Coronary artery (tissue), 2 donors: ENCODE measurements around the gene CACNA2D2.

Experiments used
- DNase-seq: peaks from one replicate; pipeline ENCODE4 v3.0.0-alpha.2; 2017; ENCODE audit warnings: low spot score
- H3K27ac ChIP-seq, 2 donors: fragments of 200-600 bp; sonication (generic); one replicate each; pipeline ENCODE4 v1.5.1; 2016 to 2019
- H3K4me3 ChIP-seq: fragments of 200-600 bp; sonication (generic); 2 replicates; pipeline ENCODE4 v1.5.1; 2016; ENCODE audit warnings: mild to moderate bottlenecking, moderate library complexity
- CTCF ChIP-seq: fragments of 200-600 bp; sonication (generic); IDR thresholded peaks from one replicate; pipeline ENCODE4 v1.5.1; 2019; ENCODE audit warnings: antibody characterized with exemption

CACNA2D2 gene

GRCh38 chr3:50459785-50460184, 43.6 kb downstream of the CACNA2D2 start:
- no peak for TF ChIP-seq CTCF
- H3K27ac ChIP-seq = no peak overlapping the region
- H3K4me3 ChIP-seq = no peak overlapping the region
- DNase-seq = no peak

GRCh38 chr3:50457988-50458387, 45.4 kb downstream of the CACNA2D2 start:
- Histone ChIP-seq H3K27ac (no peak overlapping the region), H3K4me3 (no peak overlapping the region)
- no peak for TF ChIP-seq CTCF
- no peak for DNase-seq

- no peak overlapping the region for H3K27ac ChIP-seq
- TF ChIP-seq CTCF = no peak
- no peak for DNase-seq
These were observed 48.0 kb downstream of the CACNA2D2 start for GRCh38 chr3:50455161-50456018.

GRCh38 chr3:50454481-50455070, 48.9 kb downstream of the CACNA2D2 start:
- no peak overlapping the region for H3K27ac ChIP-seq

More at GRCh38 chr3:50455161-50456018, 48.0 kb downstream of the CACNA2D2 start:
- H3K4me3 ChIP-seq = no peak overlapping the region

GRCh38 chr3:50453907-50454306, 49.5 kb downstream of the CACNA2D2 start:
- TF ChIP-seq CTCF = no peak
- no peak for DNase-seq
- H3K4me3 ChIP-seq = no peak overlapping the region
- H3K27ac ChIP-seq = no peak overlapping the region

More at GRCh38 chr3:50454481-50455070, 48.9 kb downstream of the CACNA2D2 start:
- no peak for DNase-seq
- H3K4me3 ChIP-seq = no peak overlapping the region
- TF ChIP-seq CTCF = no peak

- peak overlapping the region; percentile 21 to 65 for H3K27ac ChIP-seq
- DNase-seq = peak; percentile 78
- H3K4me3 ChIP-seq = peak overlapping the region; percentile 48
- TF ChIP-seq CTCF = no peak
These were observed 53.1 kb downstream of the CACNA2D2 start for GRCh38 chr3:50450209-50450921.
